Stimulated activated CD8-positive, alpha-beta memory T cell treated with anti-CD3 and anti-CD28 coated beads, Interleukin-2, amount 100 ng/mL, for 48 hours (primary cell): ENCODE data around the gene IL1F10.

Experiments used
- DNase-seq, 2 donors: peaks; one replicate each; pipeline ENCODE4 v3.0.0-alpha.2; 2020; ENCODE audit warnings: low read depth in 2 of 2

IL1F10 gene

DNA sequence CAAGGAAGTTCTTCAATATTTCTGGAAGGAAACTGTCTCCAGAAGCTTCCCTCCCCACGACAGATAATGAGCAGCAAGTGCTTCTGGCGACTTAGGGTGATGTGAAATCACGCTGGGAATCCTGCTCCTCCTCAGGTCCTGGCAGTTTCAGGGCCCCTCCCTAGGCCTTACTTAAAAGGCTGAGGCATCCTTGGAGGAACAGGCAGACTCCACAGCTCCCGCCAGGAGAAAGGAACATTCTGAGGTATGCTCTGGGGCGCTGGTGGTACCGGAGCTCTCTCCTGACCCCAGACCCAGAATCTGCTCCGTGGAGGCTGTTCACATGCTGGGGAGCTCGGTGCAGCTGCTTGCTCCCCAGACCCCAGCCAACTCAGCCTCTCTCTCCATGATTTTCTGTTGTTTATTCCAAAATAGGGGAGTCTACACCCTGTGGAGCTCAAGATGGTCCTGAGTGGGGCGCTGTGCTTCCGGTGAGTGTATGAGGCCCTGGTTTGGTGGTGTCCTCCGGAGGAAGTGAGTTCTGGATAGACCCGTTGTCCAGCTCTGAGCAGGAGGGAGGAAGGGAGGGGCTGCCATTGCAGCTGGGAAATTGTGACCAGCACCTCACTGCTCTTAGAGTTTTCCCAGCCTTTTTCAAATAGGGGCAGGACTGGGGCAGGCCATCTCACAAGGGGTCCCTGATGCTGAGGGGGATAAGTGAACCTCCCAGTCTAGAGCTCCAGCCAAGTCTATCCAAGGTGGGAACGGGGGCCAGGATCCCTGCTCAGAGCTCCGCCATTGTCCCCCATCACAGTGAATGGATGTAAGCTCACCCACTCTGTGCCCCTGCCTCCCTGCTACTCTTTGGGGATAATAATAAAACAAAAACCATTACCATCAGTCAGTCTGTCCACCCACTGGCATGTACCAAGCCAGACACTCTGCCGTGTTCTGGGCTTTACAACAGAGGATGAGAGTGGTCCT is 8.5 kb upstream of the IL1F10 start, which contains the start of gene IL36RN:
Gene IL36RN, plus strand, starts transcription at position 201 of the 963 bp plus-strand sequence. Its CDS starts 241 bp downstream, at position 442.
- DNase-seq, result no peak

- no peak for DNase-seq
Observed at GRCh38 chr2:113060396-113060795, 7.4 kb upstream of the IL1F10 start.

DNA sequence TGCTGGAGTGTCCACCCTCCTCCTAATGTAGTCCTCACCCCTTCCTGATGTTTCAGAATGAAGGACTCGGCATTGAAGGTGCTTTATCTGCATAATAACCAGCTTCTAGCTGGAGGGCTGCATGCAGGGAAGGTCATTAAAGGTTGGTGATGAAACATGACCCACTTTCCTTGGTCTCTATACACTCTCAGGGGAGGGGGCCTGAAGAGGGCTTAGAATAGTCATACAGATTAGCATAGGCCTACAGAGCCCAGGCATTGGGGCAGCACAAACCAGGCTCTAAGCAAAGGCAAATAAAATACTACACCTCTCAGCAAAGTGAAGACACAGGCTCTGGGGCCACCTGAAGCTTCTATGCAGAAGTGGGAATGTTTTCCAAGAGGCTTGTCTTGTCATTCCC is 7.0 kb upstream of the IL1F10 start:
- no peak for DNase-seq

DNA sequence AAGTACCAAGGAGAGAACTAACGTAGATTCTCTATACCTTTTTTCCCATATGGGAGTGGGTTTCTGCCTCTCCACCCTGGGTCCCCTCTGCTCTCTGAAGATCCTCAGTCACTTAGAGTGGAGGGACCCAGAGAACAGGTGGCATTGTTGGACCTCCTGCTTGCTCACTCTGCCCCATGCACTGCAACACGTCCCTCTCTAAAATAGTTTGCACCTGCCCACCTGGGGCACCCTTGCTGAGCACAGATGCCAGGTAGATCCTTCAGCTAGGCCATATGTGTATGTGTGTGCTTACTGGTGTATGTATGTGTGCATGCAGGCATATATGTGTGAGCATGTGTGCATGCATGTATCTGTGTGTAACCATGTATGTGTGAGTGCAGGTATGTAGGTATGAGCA is 6.5 kb upstream of the IL1F10 start:
- DNase-seq, result no peak

DNA sequence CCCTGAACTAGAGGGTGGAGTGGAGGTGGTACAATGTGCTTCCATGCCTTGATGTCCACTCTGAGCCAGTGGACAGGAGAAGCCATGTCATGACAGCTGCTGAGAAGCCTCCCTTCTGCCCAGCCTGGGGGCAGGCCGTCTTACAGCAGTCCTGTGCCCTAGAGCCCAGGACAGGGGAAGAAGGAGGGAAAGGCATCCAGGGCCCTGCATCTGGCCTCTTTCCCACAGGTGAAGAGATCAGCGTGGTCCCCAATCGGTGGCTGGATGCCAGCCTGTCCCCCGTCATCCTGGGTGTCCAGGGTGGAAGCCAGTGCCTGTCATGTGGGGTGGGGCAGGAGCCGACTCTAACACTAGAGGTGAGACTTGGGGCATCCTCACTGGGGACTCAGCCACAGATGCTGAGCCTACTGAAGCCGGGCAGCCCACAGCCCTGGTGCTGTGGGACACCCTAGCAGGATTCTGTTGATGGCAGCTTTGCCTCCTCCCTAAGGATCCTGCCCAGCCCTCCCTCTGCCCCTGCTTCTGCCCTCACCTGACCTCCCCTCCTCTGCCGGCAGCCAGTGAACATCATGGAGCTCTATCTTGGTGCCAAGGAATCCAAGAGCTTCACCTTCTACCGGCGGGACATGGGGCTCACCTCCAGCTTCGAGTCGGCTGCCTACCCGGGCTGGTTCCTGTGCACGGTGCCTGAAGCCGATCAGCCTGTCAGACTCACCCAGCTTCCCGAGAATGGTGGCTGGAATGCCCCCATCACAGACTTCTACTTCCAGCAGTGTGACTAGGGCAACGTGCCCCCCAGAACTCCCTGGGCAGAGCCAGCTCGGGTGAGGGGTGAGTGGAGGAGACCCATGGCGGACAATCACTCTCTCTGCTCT is 5.6 kb upstream of the IL1F10 start:
- no peak for DNase-seq

- DNase-seq, result no peak
Observed at GRCh38 chr2:113064281-113064680, 3.5 kb upstream of the IL1F10 start.

- no peak for DNase-seq
Observed at GRCh38 chr2:113064898-113065297, 2.9 kb upstream of the IL1F10 start.

GRCh38 chr2:113068249-113068648 is 479 bp downstream of the IL1F10 start:
- no peak for DNase-seq

GRCh38 chr2:113068706-113069485 is 1.1 kb downstream of the IL1F10 start:
- DNase-seq, result no peak

- DNase-seq, result no peak
Observed at GRCh38 chr2:113069676-113070605, 2.2 kb downstream of the IL1F10 start.

DNA sequence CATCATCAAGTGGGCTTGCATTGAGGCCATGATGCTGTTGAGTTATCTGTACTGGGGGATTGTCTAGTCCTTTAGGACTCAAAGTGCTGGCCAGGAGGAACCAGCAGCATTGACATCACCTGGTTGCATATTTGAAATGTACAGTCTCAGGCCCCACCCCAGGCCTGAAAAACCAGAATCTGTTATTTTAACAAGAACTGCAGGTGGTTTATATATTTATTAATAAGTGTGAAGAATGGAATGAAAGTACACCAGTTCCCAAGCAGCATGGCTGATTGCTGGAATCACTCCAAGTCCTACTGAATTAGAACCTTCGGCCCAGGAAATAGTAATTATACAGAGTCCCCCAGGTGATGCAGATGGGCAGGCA is 2.8 kb downstream of the IL1F10 start:
- DNase-seq, result no peak

DNA sequence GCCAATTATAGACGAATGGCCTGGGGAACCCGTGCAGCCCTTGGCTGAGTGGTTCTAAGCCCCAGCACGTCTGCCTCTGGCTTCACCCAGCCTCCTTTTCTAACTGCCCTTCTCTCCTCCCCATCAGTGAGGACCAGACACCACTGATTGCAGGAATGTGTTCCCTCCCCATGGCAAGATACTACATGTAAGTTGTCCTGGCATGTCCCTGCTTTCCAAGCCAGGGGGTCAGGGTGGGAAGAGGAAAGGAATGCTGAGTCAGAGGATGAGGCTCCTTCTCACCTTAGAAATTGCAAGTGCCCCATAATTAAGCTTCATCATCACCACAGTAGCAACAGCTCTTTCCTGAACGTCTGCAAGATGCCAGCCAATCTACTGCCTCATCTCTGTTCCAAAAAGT is 4.8 kb downstream of the IL1F10 start:
- DNase-seq, result no peak

DNA sequence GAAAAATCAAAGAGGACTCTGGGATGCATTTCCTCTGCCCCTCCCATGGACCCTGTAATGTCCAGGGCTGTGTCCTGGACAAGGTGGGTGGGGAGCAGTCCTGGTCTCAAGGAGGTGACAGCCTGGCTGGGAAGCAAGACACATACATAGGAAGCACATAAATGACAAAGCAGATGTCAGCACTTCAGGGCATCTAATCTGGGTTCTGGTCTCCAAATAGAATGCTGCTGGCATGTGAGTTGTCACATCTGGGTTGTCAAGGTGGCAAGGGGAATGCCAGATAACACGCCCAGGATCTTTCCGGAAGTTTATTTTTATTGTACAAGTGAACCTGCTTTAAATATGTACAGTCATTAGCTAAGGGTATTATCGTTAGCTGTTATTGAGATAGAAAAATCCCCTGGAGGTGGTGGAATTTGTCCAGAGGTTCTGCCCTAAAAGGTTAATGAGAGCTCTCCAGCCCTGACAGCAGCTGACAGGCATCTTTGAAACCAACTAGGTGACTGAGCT is 5.6 kb downstream of the IL1F10 start:
- no peak for DNase-seq

DNA sequence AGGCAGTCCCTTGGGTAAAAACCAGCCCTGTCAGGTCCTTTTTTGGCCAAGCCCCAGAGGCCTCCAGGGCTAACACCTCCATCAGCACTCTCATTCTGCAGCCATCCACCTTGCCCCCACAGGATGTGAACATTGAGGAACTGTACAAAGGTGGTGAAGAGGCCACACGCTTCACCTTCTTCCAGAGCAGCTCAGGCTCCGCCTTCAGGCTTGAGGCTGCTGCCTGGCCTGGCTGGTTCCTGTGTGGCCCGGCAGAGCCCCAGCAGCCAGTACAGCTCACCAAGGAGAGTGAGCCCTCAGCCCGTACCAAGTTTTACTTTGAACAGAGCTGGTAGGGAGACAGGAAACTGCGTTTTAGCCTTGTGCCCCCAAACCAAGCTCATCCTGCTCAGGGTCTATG is 7.3 kb downstream of the IL1F10 start:
- no peak for DNase-seq

DNA sequence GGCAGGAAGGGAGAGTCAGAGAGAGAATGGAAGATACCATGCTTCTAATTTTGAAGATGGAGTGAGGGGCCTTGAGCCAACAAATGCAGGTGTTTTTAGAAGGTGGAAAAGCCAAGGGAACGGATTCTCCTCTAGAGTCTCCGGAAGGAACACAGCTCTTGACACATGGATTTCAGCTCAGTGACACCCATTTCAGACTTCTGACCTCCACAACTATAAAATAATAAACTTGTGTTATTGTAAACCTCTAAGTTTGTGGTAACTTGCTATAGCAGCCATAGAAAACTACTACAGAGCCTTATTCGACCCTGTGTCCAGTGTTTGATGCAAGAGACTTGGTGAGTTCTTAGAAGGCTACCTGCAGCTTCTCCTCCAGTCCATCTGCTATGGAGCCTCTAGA is 7.8 kb downstream of the IL1F10 start:
- DNase-seq, result no peak

DNA sequence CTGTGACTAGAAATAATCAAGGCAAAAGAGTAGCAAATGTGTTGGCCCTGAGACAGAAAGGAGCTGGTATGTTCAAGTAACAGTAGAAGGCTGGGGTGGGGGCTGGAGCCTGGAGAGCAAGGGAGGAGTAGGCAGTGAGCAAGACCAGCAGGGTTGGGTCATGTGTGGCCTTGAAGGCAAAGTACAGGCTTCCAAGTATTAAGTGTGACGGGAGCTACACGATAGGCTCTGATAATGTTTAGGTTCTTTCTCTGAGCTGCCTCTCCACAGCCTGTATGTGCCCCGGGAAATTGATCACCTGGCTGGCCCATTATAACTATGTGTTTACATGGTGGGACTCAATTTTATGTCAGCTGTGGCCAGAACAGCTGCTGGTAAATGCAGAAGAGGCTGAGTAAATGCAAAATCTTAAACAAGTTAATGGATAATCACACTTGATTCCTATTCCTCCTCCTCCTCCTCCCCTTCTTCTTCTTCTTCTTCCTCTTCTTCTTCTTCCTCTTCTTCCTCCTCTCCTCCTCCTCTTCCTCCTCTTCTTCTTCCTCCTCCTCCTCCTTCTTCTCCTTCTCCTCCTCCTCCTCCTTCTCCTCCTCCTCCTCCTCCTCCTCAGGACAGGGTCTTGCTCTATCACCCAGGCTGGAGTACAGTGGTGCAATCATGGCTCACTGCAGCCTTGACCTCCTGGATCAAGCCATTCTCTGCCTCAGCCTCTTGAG is 9.3 kb downstream of the IL1F10 start:
- DNase-seq, result no peak

GRCh38 chr2:113077921-113078320 is 10.2 kb downstream of the IL1F10 start:
- no peak for DNase-seq

- DNase-seq, result no peak
Observed at GRCh38 chr2:113078350-113078839, 10.6 kb downstream of the IL1F10 start.

DNA sequence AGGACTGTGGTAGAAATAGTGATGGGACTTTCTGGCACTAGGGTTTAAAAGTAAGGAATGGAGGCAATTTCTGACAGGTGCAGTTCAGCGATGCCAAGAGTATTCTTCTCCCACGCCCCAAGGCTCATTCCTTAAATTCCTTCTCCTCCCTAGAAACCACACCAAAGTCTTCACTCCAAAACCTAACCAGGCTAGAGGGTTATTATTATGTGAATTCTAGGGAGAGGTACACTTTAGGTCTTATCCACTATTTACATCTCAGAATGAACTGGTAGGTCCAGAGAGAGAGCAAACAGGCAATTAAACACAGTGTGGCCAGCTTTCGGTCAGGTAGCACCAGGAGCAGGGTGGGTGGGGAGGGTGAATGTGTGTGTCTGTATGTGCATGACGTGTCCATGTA is 11.4 kb downstream of the IL1F10 start:
- DNase-seq, result no peak

GRCh38 chr2:113080134-113080533 is 12.4 kb downstream of the IL1F10 start:
- peak; percentile 31 to 46 for DNase-seq
